B cell (primary cell): ENCODE measurements around the gene SPSB1. TPM values are rescaled to one million over a fixed set of nuclear protein-coding genes. Genes with fewer than 3 reads are reported as not detected.
A peak's percentile ranks its signal among the peaks of the same experiment; 100 is the strongest.

Source experiments
- ATAC-seq: fragments of 200-7000 bp; cut with Tn5 transposase; one replicate; pipeline ENCODE4 v1.10.0; 2021; ENCODE audit warnings: low read depth, mild to moderate bottlenecking, moderate number of reproducible peaks, moderate library complexity
- CTCF ChIA-PET: fragments of 350-600 bp; sonication (Branson Sonifier 250); formaldehyde crosslinking; loops from one replicate; lab custom pipeline; 2021; ENCODE audit warnings: antibody characterized with exemption, inconsistent platforms; lab: Charles Lee
- POLR2A ChIA-PET: fragments of 350-600 bp; sonication (Branson Sonifier 250); formaldehyde crosslinking; loops from one replicate; lab custom pipeline; 2021; ENCODE audit warnings: antibody characterized with exemption; lab: Charles Lee
- DNase-seq: peaks from one replicate; pipeline ENCODE4 v3.0.0; 2013
- H2AFZ ChIP-seq: 2 replicates; pipeline ENCODE4 v1.6.1; 2012; ENCODE audit warnings: mild to moderate bottlenecking, low read depth, low read length; ENCODE audit not compliant: insufficient read depth, poor library complexity, severe bottlenecking
- H3K27ac ChIP-seq, 2 donors: 1 replicate in 1 of 2; 2 replicates in 1 of 2; pipeline ENCODE4 v1.5.1; 2012 to 2013; ENCODE audit warnings: low read length in 2 of 2, mild to moderate bottlenecking in 2 of 2, moderate library complexity in 1 of 2
- H3K27me3 ChIP-seq, 4 experiments: fragments of 200-600 bp in 1 of 4; sonication (generic) in 1 of 4; replicated peaks in 1 of 4; 1 replicate in 2 of 4; 2 replicates in 2 of 4; pipeline versions ENCODE4 v1.6.1 to v1.7.0; 2013 to 2016; ENCODE audit warnings: low read length in 3 of 4, mild to moderate bottlenecking in 2 of 4, mixed read lengths in 1 of 4, moderate library complexity in 1 of 4; ENCODE audit not compliant: insufficient read depth in 4 of 4, control insufficient read depth in 3 of 4; ENCODE audit errors: control extremely low read depth in 1 of 4
- H3K36me3 ChIP-seq, 2 experiments: replicated peaks in 1 of 2; 1 replicate in 1 of 2; 2 replicates in 1 of 2; pipeline versions ENCODE4 v1.6.1 to v1.7.1; 2013; ENCODE audit warnings: low read length in 1 of 2; ENCODE audit not compliant: insufficient read depth in 2 of 2, control insufficient read depth in 1 of 2; ENCODE audit errors: control extremely low read depth in 1 of 2, extremely low read depth in 1 of 2
- H3K4me1 ChIP-seq, 2 donors: fragments of 200-600 bp in 1 of 2; sonication (generic) in 1 of 2; 1 replicate in 1 of 2; 2 replicates in 1 of 2; pipeline versions ENCODE4 v1.5.1 to v1.6.1; 2013 to 2017; ENCODE audit warnings: low read length in 2 of 2; ENCODE audit not compliant: control insufficient read depth in 2 of 2, insufficient read depth in 2 of 2
- H3K4me2 ChIP-seq: replicated peaks from 2 replicates; pipeline ENCODE3; 2012; ENCODE audit warnings: mild to moderate bottlenecking, low read depth, low read length; ENCODE audit not compliant: poor library complexity, severe bottlenecking
- H3K4me3 ChIP-seq, 5 experiments: fragments of 200-600 bp in 1 of 5; sonication (generic) in 1 of 5; 1 replicate in 3 of 5; 2 replicates in 2 of 5; pipeline versions ENCODE4 v1.5.1 to v1.7.0; 2011 to 2016; ENCODE audit warnings: low read length in 4 of 5, mild to moderate bottlenecking in 4 of 5, low read depth in 2 of 5, control low read depth in 1 of 5, moderate library complexity in 1 of 5; ENCODE audit not compliant: insufficient read depth in 1 of 5; ENCODE audit errors: control extremely low read depth in 1 of 5, extremely low read depth in 1 of 5
- H3K79me2 ChIP-seq: fragments of 200-600 bp; sonication (generic); one replicate; pipeline ENCODE4 v1.6.0; 2016; ENCODE audit warnings: low read length; ENCODE audit not compliant: control insufficient read depth, insufficient read depth
- H3K9ac ChIP-seq: fragments of 200-600 bp; sonication (generic); 2 replicates; pipeline ENCODE4 v1.6.1; 2017; ENCODE audit warnings: mild to moderate bottlenecking, low read length, moderate library complexity
- H3K9me3 ChIP-seq, 3 donors: one replicate each; pipeline versions ENCODE4 v1.6.1 to v1.7.1; 2013; ENCODE audit warnings: low read length in 2 of 3; ENCODE audit not compliant: control insufficient read depth in 2 of 3, insufficient read depth in 1 of 3; ENCODE audit errors: control extremely low read depth in 1 of 3
- H4K20me1 ChIP-seq: 2 replicates; pipeline ENCODE4 v1.6.0; 2012; ENCODE audit warnings: mild to moderate bottlenecking, low read length; ENCODE audit not compliant: insufficient read depth, control insufficient read depth, poor library complexity, severe bottlenecking
- H3K27ac Mint-ChIP-seq: one replicate; pipeline ENCODE4 v1.8.0; 2021; ENCODE audit warnings: mixed read lengths
- H3K27me3 Mint-ChIP-seq: one replicate; pipeline ENCODE4 v1.8.0; 2021; ENCODE audit warnings: mixed read lengths
- H3K4me1 Mint-ChIP-seq: one replicate; pipeline ENCODE4 v1.8.0; 2021; ENCODE audit warnings: mixed read lengths
- H3K4me3 Mint-ChIP-seq: one replicate; pipeline ENCODE4 v1.8.0; 2021; ENCODE audit warnings: mixed read lengths
- H3K9me3 Mint-ChIP-seq: one replicate; pipeline ENCODE4 v1.8.0; 2022; ENCODE audit warnings: mixed read lengths; ENCODE audit not compliant: insufficient read depth
- CTCF ChIP-seq: fragments of 200-600 bp; IDR thresholded peaks from one replicate; pipeline ENCODE4 v1.8.0; 2022; ENCODE audit warnings: antibody characterized with exemption, mild to moderate bottlenecking
- EZH2 ChIP-seq: IDR thresholded peaks from 2 replicates; pipeline ENCODE4 v1.6.1; 2012; ENCODE audit warnings: borderline replicate concordance, low read depth, mild to moderate bottlenecking, moderate library complexity, low read length; ENCODE audit not compliant: insufficient read depth, poor library complexity, severe bottlenecking
- WGBS: methylation state at CpG from one replicate; pipeline ENCODE4 v1.1.5; 2013; ENCODE audit warnings: missing lambda C conversion rate; ENCODE audit not compliant: insufficient coverage; 5-methylcytosine and 5-hydroxymethylcytosine counted together
- intact Hi-C: fragments of 100-400 bp; cut with micrococcal nuclease; formaldehyde crosslinking; loops from one replicate; pipeline ENCODE4 v1.10.0; 2022
- polyA plus RNA-seq: library from polyadenylated mRNA; depleted of rRNA; stranded (reverse); fragments of >200 nt; gene quantifications from 2 replicates; pipeline ENCODE4 v1.2.3, GENCODE V29; 2012
- total RNA-seq, 2 donors: library from RNA; stranded (reverse); fragments of 120-200 nt in 1 of 2; gene quantifications; 1 replicate in 1 of 2; 2 replicates in 1 of 2; pipeline versions ENCODE4 v1.2.3 to v1.2.4, GENCODE V29; 2013 to 2022

Gene SPSB1
- total and polyA plus RNA-seq, 2 donors (not counting 1 experiment from before 2014, with no cell fraction given) = 1.7 to 9.4 TPM

DNA sequence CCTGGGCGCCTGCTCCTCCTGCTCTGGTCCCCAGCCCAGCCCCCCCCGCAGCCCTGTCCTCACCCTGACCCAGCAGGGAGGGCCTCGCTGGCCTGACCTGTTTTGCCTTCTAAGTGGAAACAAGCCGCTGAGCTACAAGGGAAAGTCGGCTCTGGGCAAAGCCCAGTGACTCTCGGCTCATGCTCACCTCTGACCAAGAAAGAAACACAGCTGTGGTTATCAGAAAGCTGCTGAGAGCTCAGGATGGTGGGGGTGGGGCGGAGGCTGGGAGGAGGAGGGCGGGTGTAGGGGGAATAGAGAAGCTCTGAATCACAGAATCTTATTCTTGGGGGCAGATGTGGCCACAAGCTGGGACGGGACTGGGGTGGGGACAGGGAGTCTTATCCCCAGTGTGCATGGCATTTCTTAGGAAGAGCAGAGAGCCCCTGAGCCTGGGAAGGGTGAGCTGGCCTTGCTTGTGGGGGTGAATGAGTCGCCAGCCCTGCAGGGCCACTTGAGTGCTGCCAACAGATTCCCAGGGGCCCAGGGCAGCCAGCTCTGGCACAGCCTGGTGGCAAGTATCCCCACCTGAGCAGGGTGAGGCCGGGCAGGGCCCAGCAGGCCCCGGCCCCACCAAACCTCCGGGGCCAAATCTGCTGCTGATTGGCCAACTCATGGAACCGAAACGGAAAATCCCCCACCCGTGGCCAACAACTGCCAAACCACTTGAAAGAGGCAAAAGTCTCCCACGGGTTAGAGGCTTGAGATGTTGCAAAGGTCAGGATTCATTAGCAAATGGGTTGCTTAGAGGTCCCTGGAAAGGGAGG lies 120.6 kb downstream of the SPSB1 start:
- Histone ChIP-seq H2AFZ (peak overlapping the region; percentile 74), H3K27me3 (no peaks in the 10 kb centered on the region), H3K4me2 (peak overlapping the region; percentile 69), H3K4me1 (peaks cover 35 to 59% of the 10 kb centered on the region in 2 donors), H3K9me3 (no peaks in the 10 kb centered on the region), H3K9ac (peak overlapping the region; percentile 36), H3K79me2 (no peaks in the 10 kb centered on the region), H3K36me3 (no peaks in the 10 kb centered on the region), H3K27ac (peak overlapping the region; percentile 41 to 67), H3K4me3 (peak overlapping the region in 3 of 5 experiments; percentile 12 to 27 (median 12)), H4K20me1 (no peaks in the 10 kb centered on the region)
- CTCF ChIA-PET = interaction anchor here (0.6 to 2.6 kb wide), 10 partner anchors 8 to 1626 kb away, joined by 3 to 22 read pairs (median 4); no protein-coding TSS in a partner anchor
- H3K4me3 Mint-ChIP-seq = peak overlapping the region; percentile 49
- TF ChIP-seq EZH2 (no peak), CTCF (no peak)
- H3K27ac Mint-ChIP-seq = peak overlapping the region; percentile 85
- H3K9me3 Mint-ChIP-seq = no peaks in the 10 kb centered on the region
- 6% methylated on average over 10 of the region's 17 CpGs for WGBS
- intact Hi-C loops = loop anchor here (1.0 to 5.0 kb wide), 3 partner anchors 13 to 214 kb away; partner anchors contain the start of gene SPSB1
- H3K27me3 Mint-ChIP-seq = no peaks in the 10 kb centered on the region
- H3K4me1 Mint-ChIP-seq = peaks cover 51% of the 10 kb centered on the region
- ATAC-seq = peak; percentile 73
- POLR2A ChIA-PET = interaction anchor here (0.6 to 3.6 kb wide), 5 partner anchors 8 to 179 kb away, joined by 3 to 66 read pairs (median 5); partner anchors contain the start of gene SPSB1
- DNase-seq = peak; percentile 72
